OCI-LY7 (cell line): ENCODE data around the gene PARD3. TPM values are rescaled to one million over a fixed set of nuclear protein-coding genes. Genes with fewer than 3 reads are reported as not detected.

Experiments used
- BruUV-seq: library from RNA; stranded (reverse); fragments of 400-500 nt; replicated peaks from 2 replicates; lab custom pipeline; 2021; lab: Mats Ljungman, UMichigan
- CTCF ChIA-PET: fragments of 300-600 bp; sonication (Branson Sonifier 250); formaldehyde crosslinking; loops from one replicate; lab custom pipeline; 2022; ENCODE audit warnings: antibody characterized with exemption; ENCODE audit not compliant: unreplicated experiment; lab: Charles Lee
- POLR2A ChIA-PET: fragments of 300-600 bp; sonication (Branson Sonifier 250); formaldehyde crosslinking; loops from one replicate; lab custom pipeline; 2022; ENCODE audit warnings: antibody characterized with exemption; lab: Charles Lee
- DNase-seq: peaks from one replicate; pipeline ENCODE4 v3.0.0-alpha.2; 2015; ENCODE audit warnings: low spot score
- H2AFZ ChIP-seq: fragments of 200-600 bp; sonication (generic), shearing (Covaris generic); 2 replicates; pipeline ENCODE4 v1.6.1; 2014; ENCODE audit warnings: mild to moderate bottlenecking, antibody characterized with exemption, low read length, moderate library complexity
- H3K27ac ChIP-seq: fragments of 200-600 bp; sonication (generic); 2 replicates; pipeline ENCODE4 v1.5.1; 2014; ENCODE audit warnings: mixed run types, low read depth, mild to moderate bottlenecking, moderate library complexity, low read length, inconsistent platforms; ENCODE audit not compliant: poor library complexity, severe bottlenecking
- H3K36me3 ChIP-seq: fragments of 200-600 bp; sonication (generic); 2 replicates; pipeline ENCODE4 v1.6.1; 2014; ENCODE audit warnings: mild to moderate bottlenecking, antibody characterized with exemption, low read length, moderate library complexity, mixed read lengths; ENCODE audit not compliant: insufficient read depth
- H3K4me1 ChIP-seq: fragments of 200-600 bp; sonication (generic); 2 replicates; pipeline ENCODE4 v1.5.1; 2014; ENCODE audit warnings: mild to moderate bottlenecking, low read length; ENCODE audit not compliant: insufficient read depth, poor library complexity, severe bottlenecking
- H3K4me2 ChIP-seq: fragments of 200-600 bp; sonication (generic); 2 replicates; pipeline ENCODE4 v1.6.1; 2014; ENCODE audit warnings: mild to moderate bottlenecking, low read length
- H3K4me3 ChIP-seq: fragments of 200-600 bp; sonication (generic); 2 replicates; pipeline ENCODE4 v1.5.1; 2014; ENCODE audit warnings: mild to moderate bottlenecking, low read depth, low read length; ENCODE audit not compliant: poor library complexity, severe bottlenecking
- H3K79me2 ChIP-seq: fragments of 200-600 bp; sonication (generic); 2 replicates; pipeline ENCODE4 v1.6.1; 2016; ENCODE audit warnings: low read depth, mild to moderate bottlenecking, low read length, moderate library complexity, mixed read lengths; ENCODE audit not compliant: insufficient read depth
- H3K9me2 ChIP-seq: fragments of 200-600 bp; sonication (generic); 2 replicates; pipeline ENCODE4 v1.6.1; 2016; ENCODE audit warnings: mild to moderate bottlenecking, low read length, mixed read lengths; ENCODE audit not compliant: insufficient read depth
- H3K9me3 ChIP-seq: fragments of 200-600 bp; sonication (generic); 2 replicates; pipeline ENCODE4 v1.6.1; 2014; ENCODE audit warnings: mild to moderate bottlenecking, mixed run types, low read length, mixed read lengths
- H4K20me1 ChIP-seq: fragments of 200-600 bp; sonication (generic); 2 replicates; pipeline ENCODE4 v1.6.1; 2014; ENCODE audit warnings: mild to moderate bottlenecking, antibody characterized with exemption, low read length, moderate library complexity, mixed read lengths; ENCODE audit not compliant: insufficient read depth
- EZH2phosphoT487 ChIP-seq: fragments of 200-600 bp; sonication (generic); IDR thresholded peaks from 2 replicates; pipeline ENCODE4 v1.6.1; 2018; ENCODE audit warnings: low read depth, borderline replicate concordance, mild to moderate bottlenecking, mixed run types, antibody characterized with exemption, low read length, moderate library complexity, mixed read lengths
- intact Hi-C: fragments of 100-400 bp; cut with micrococcal nuclease; formaldehyde crosslinking; loops from one replicate; pipeline ENCODE4 v1.10.0; 2022; ENCODE audit not compliant: unreplicated experiment
- total RNA-seq, 2 experiments: library from RNA; depleted of rRNA in 1 of 2; stranded (reverse); fragments of >200 nt in 1 of 2; shearing (Covaris generic) in 1 of 2; gene quantifications; 2 replicates each; pipeline ENCODE4 v1.2.3, GENCODE V29; 2014 to 2022
- TF ChIP-seq, protein P1 (sequence below): fragments of 200-600 bp; sonication (generic); conservative IDR thresholded peaks from 2 replicates; pipeline ENCODE4 v1.5.1; 2014; ENCODE audit warnings: mild to moderate bottlenecking, antibody characterized with exemption, low read length, moderate library complexity, mixed read lengths

PARD3 gene
- total RNA-seq, 2 experiments from 2014 or later: not detected

DNA sequence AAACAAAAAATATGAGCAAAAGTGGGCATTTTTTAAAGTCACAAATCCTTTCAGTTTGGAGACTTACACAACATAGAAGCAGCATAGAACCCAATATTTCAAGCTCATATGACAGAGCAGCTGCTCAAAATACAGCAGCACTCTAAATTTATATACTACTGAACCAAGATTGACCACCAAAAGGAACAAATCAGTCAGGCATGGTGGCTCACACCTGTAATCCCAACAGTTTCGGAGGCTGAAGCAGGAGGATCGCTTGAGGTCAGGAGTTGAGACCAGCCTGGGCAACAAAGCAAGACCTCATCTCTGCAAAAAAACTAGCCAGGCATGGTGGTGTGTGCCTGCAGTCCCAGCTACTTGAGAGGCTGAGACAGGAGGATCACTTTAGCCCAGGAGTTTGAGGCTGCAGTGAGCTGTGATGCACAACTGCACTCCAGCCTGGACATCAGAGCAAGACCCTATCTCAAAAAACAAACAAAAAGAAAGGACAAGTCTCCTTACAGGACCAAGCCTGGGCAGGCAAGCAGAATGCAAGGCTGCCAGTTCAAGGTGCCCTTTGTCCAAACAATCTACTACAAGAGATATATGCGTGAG is 40.0 kb downstream of the PARD3 start:
- no peaks in the 10 kb centered on the region for H3K9me3 ChIP-seq
- no peak overlapping the region for H3K27ac ChIP-seq
- intact Hi-C loops: no loop called here
- DNase-seq: no peak
- H2AFZ ChIP-seq: no peak overlapping the region
- H3K9me2 ChIP-seq: no peaks in the 10 kb centered on the region
- TF ChIP-seq, protein P1, sequence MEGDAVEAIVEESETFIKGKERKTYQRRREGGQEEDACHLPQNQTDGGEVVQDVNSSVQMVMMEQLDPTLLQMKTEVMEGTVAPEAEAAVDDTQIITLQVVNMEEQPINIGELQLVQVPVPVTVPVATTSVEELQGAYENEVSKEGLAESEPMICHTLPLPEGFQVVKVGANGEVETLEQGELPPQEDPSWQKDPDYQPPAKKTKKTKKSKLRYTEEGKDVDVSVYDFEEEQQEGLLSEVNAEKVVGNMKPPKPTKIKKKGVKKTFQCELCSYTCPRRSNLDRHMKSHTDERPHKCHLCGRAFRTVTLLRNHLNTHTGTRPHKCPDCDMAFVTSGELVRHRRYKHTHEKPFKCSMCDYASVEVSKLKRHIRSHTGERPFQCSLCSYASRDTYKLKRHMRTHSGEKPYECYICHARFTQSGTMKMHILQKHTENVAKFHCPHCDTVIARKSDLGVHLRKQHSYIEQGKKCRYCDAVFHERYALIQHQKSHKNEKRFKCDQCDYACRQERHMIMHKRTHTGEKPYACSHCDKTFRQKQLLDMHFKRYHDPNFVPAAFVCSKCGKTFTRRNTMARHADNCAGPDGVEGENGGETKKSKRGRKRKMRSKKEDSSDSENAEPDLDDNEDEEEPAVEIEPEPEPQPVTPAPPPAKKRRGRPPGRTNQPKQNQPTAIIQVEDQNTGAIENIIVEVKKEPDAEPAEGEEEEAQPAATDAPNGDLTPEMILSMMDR: no peak
- no peak for TF ChIP-seq EZH2phosphoT487
- no peak overlapping the region for H3K4me3 ChIP-seq
- BruUV-seq: no TSS peak
- H3K4me2 ChIP-seq: no peak overlapping the region
- POLR2A ChIA-PET: interaction anchor here (0.6 kb wide), 1 partner anchor 212 kb away, joined by 3 read pairs; no protein-coding TSS in a partner anchor
- CTCF ChIA-PET: no interaction called here
- no peaks in the 10 kb centered on the region for H3K79me2 ChIP-seq
- no peaks in the 10 kb centered on the region for H3K36me3 ChIP-seq
- H4K20me1 ChIP-seq: no peaks in the 10 kb centered on the region
- H3K4me1 ChIP-seq: no peaks in the 10 kb centered on the region

DNA sequence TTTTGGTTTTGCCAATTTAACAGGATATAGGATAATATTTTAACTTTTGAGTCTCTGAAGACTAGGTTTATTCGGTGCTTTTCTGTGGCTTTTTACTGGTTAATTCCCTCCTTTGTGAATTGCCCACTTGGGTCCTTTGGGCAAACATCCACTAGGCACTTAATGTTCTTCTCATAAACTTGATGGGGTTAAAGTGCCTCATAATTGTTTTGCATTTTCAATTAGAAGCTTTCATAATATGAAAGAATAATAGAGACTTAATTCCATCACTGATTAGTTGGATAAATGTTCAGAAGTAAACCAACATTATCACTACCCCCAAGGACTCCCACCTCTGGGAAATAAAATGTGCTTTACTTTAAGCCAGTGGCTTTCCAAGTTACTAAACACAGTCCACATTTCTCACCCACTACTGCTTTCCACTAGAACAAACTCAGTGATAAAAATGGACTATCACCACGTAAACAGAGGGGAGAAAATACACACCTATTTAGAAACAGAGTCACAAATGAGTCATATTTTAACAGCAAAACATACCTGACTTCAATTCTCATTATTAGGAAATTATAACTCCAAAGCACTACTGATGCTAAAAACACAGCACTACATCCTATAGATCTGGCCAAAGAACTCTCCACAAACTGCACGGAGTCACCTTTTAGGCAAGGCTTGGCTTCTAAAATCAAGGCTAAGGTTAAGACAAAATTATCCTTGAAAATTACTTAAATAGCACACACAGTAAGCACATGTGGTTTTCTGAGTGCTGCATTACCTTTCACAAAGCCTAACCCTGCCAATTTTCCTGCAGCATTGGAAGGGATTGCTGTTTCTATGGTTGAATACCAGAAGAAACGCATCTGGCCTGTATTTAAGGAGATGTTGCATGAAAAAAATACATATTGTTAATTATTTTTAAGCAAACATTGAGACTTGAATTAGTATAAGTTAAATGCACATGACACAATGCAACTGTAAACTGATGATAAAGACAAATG is 41.2 kb downstream of the PARD3 start:
- TF ChIP-seq EZH2phosphoT487: no peak
- TF ChIP-seq, protein P1: no peak
- Histone ChIP-seq H2AFZ (no peak overlapping the region), H3K9me2 (no peaks in the 10 kb centered on the region), H3K36me3 (no peaks in the 10 kb centered on the region), H3K4me2 (no peak overlapping the region), H3K79me2 (no peaks in the 10 kb centered on the region), H4K20me1 (no peaks in the 10 kb centered on the region), H3K4me3 (no peak overlapping the region), H3K9me3 (no peaks in the 10 kb centered on the region), H3K27ac (no peak overlapping the region), H3K4me1 (no peaks in the 10 kb centered on the region)
- DNase-seq: no peak
- BruUV-seq: no TSS peak
- CTCF ChIA-PET: no interaction called here
- POLR2A ChIA-PET: no interaction called here
- intact Hi-C loops: no loop called here
